ENCODE data around the gene CADM1.

GRCh38 chr11:115425250-115425649, 79.0 kb downstream of the CADM1 start:
- TF ChIP-seq CTCF (IDR thresholded peaks at IDR 0.05; ENCODE audit: low read depth, low read length) (no peak), EZH2phosphoT487 (IDR thresholded peaks at IDR 0.05; ENCODE audit: low read depth) (no peak)

Data from OCI-LY3 (cell line).